SK-N-SH treated with all-trans-retinoic acid at 6 μM for 48 hours (cell line): ENCODE results near the gene REXO1.

Source experiments
- ATAC-seq: fragments of 200-7000 bp; cut with Tn5 transposase; 3 replicates; pipeline ENCODE4 v1.9.1; 2020; ENCODE audit warnings: mild to moderate bottlenecking, moderate library complexity
- ARNTL ChIP-seq: fragments of 450-650 bp; formaldehyde crosslinking; IDR thresholded peaks from 2 replicates; pipeline ENCODE4 v1.5.0; 2020; ENCODE audit warnings: low read depth, mild to moderate bottlenecking, moderate library complexity, borderline replicate concordance
- BACH2 ChIP-seq: fragments of 250-450 bp; sonication (Bioruptor Pico); IDR thresholded peaks from 2 replicates; pipeline ENCODE4 v1.9.0; 2021; ENCODE audit warnings: mild to moderate bottlenecking, borderline replicate concordance
- CREB5 ChIP-seq: fragments of 250-450 bp; sonication (Bioruptor Pico); IDR thresholded peaks from 2 replicates; pipeline ENCODE4 v1.5.1; 2020; ENCODE audit warnings: low read depth, mild to moderate bottlenecking, moderate library complexity
- CSDC2 ChIP-seq: fragments of 250-450 bp; sonication (Bioruptor Pico); IDR thresholded peaks from 2 replicates; pipeline ENCODE4 v1.5.0; 2020; ENCODE audit warnings: mild to moderate bottlenecking, moderate library complexity
- CSRNP3 ChIP-seq: fragments of 250-450 bp; sonication (Bioruptor Pico); IDR thresholded peaks from 2 replicates; pipeline ENCODE4 v1.5.1; 2021; ENCODE audit warnings: mild to moderate bottlenecking, moderate library complexity
- ESRRG ChIP-seq: fragments of 250-450 bp; sonication (Bioruptor Pico); IDR thresholded peaks from 2 replicates; pipeline ENCODE4 v1.6.1; 2021; ENCODE audit warnings: mild to moderate bottlenecking
- GLIS3 ChIP-seq: fragments of 250-450 bp; sonication (Bioruptor Pico); IDR thresholded peaks from 2 replicates; pipeline ENCODE4 v1.5.0; 2020; ENCODE audit warnings: mild to moderate bottlenecking, moderate library complexity
- ISL1 ChIP-seq: fragments of 250-450 bp; sonication (Bioruptor Pico); IDR thresholded peaks from 2 replicates; pipeline ENCODE4 v2.1.2; 2022; ENCODE audit warnings: mild to moderate bottlenecking, moderate library complexity
- OSR1 ChIP-seq: fragments of 250-450 bp; sonication (Bioruptor Pico); IDR thresholded peaks from 2 replicates; pipeline ENCODE4 v1.8.0; 2022; ENCODE audit warnings: moderate library complexity, mild to moderate bottlenecking, inconsistent platforms
- PATZ1 ChIP-seq: fragments of 250-450 bp; sonication (Bioruptor Pico); IDR thresholded peaks from 2 replicates; pipeline ENCODE4 v1.8.0; 2020; ENCODE audit warnings: mild to moderate bottlenecking, moderate library complexity, borderline replicate concordance
- POU6F1 ChIP-seq: fragments of 250-450 bp; sonication (Bioruptor Pico); IDR thresholded peaks from 2 replicates; pipeline ENCODE4 v1.8.0; 2021; ENCODE audit warnings: low read depth, mild to moderate bottlenecking, moderate library complexity, borderline replicate concordance
- PPARA ChIP-seq: fragments of 250-450 bp; sonication (Bioruptor Pico); IDR thresholded peaks from 2 replicates; pipeline ENCODE4 v1.5.0; 2020; ENCODE audit warnings: mild to moderate bottlenecking, borderline replicate concordance
- RARB ChIP-seq: fragments of 250-450 bp; sonication (Bioruptor Pico); IDR thresholded peaks from 2 replicates; pipeline ENCODE4 v1.8.0; 2021; ENCODE audit warnings: mild to moderate bottlenecking, moderate library complexity
- SNAI2 ChIP-seq: fragments of 250-450 bp; sonication (Bioruptor Pico); IDR thresholded peaks from 2 replicates; pipeline ENCODE4 v1.5.0; 2020; ENCODE audit warnings: mild to moderate bottlenecking, moderate library complexity
- TOX ChIP-seq: fragments of 250-450 bp; sonication (Bioruptor Pico); IDR thresholded peaks from 2 replicates; pipeline ENCODE4 v1.8.0; 2021; ENCODE audit warnings: mild to moderate bottlenecking, moderate library complexity, borderline replicate concordance
- ZC3H10 ChIP-seq: fragments of 250-450 bp; sonication (Bioruptor Pico); IDR thresholded peaks from 2 replicates; pipeline ENCODE4 v1.5.1; 2021; ENCODE audit warnings: mild to moderate bottlenecking, moderate library complexity
- ZFP3 ChIP-seq: fragments of 250-450 bp; sonication (Bioruptor Pico); IDR thresholded peaks from 2 replicates; pipeline ENCODE4 v1.5.0; 2020; ENCODE audit warnings: mild to moderate bottlenecking, moderate library complexity
- ZFP30 ChIP-seq: fragments of 450-650 bp; formaldehyde crosslinking; IDR thresholded peaks from 2 replicates; pipeline ENCODE4 v1.5.0; 2022; ENCODE audit warnings: mild to moderate bottlenecking, moderate library complexity
- ZNF565 ChIP-seq: fragments of 450-650 bp; formaldehyde crosslinking; conservative IDR thresholded peaks from 2 replicates; pipeline ENCODE4 v1.5.0; 2020; ENCODE audit warnings: low read depth, mild to moderate bottlenecking, moderate library complexity
- ZNF70 ChIP-seq: fragments of 450-650 bp; formaldehyde crosslinking; IDR thresholded peaks from 2 replicates; pipeline ENCODE4 v1.5.0; 2020; ENCODE audit warnings: mild to moderate bottlenecking, moderate library complexity
- ZNF8 ChIP-seq: fragments of 450-650 bp; formaldehyde crosslinking; IDR thresholded peaks from 2 replicates; pipeline ENCODE4 v1.5.0; 2020; ENCODE audit warnings: mild to moderate bottlenecking, moderate library complexity

The REXO1 gene

GRCh38 chr19:1823539-1824251 lies 24.6 kb downstream of the REXO1 start (continued):
- TF ChIP-seq PATZ1, result no peak
- no peak for TF ChIP-seq POU6F1 (CRISPR knock-in tag)
- TF ChIP-seq ZNF70 (CRISPR knock-in tag), result no peak
- TF ChIP-seq TOX (CRISPR knock-in tag), result no peak
- TF ChIP-seq GLIS3 (CRISPR knock-in tag), result no peak
- TF ChIP-seq ARNTL (CRISPR knock-in tag), result no peak

- ATAC-seq, result no peak
- TF ChIP-seq ZNF70 (CRISPR knock-in tag) (no peak), PPARA (CRISPR knock-in tag) (no peak), ZNF8 (no peak), CSRNP3 (CRISPR knock-in tag) (no peak), ZFP3 (CRISPR knock-in tag) (no peak), PATZ1 (no peak), POU6F1 (CRISPR knock-in tag) (no peak), OSR1 (CRISPR knock-in tag) (no peak), GLIS3 (CRISPR knock-in tag) (no peak), ESRRG (no peak), BACH2 (no peak), RARB (CRISPR knock-in tag) (no peak), TOX (CRISPR knock-in tag) (no peak), CSDC2 (CRISPR knock-in tag) (no peak)
These were observed 25.3 kb downstream of the REXO1 start for GRCh38 chr19:1823020-1823419.

- ATAC-seq, result no peak
- TF ChIP-seq RARB (CRISPR knock-in tag) (no peak), TOX (CRISPR knock-in tag) (no peak), ESRRG (no peak), PATZ1 (no peak), CREB5 (CRISPR knock-in tag) (no peak), ZNF565 (CRISPR knock-in tag) (no peak), ZNF70 (CRISPR knock-in tag) (no peak), SNAI2 (no peak), ZFP3 (CRISPR knock-in tag) (no peak), ISL1 (CRISPR knock-in tag) (no peak), CSDC2 (CRISPR knock-in tag) (no peak), GLIS3 (CRISPR knock-in tag) (no peak), PPARA (CRISPR knock-in tag) (no peak), CSRNP3 (CRISPR knock-in tag) (no peak), ZFP30 (no peak), POU6F1 (CRISPR knock-in tag) (no peak), OSR1 (CRISPR knock-in tag) (no peak), ZC3H10 (CRISPR knock-in tag) (no peak)
These were observed 26.1 kb downstream of the REXO1 start for GRCh38 chr19:1822210-1822609.
